Measurements from ENCODE around the gene SOS2.

SOS2 gene

GRCh38 chr14:50107850-50108249 is 123.5 kb downstream of the SOS2 start:
- Histone ChIP-seq H3K4me1 (ENCODE audit: insufficient read depth, low read length, poor library complexity, severe bottlenecking) (peaks cover 4% of the 10 kb centered on the region), H3K36me3 (ENCODE audit: insufficient read depth, low read length) (peaks cover 26% of the 10 kb centered on the region; the same call in 1 of the 2 replicates), H3K9me2 (replicated peaks; ENCODE audit: low read depth, low read length) (no peaks in the 10 kb centered on the region), H3K9ac (ENCODE audit: low read depth, low read length, poor library complexity, severe bottlenecking) (no peak overlapping the region), H3K9me3 (ENCODE audit: insufficient read depth, low read depth, low read length) (no peaks in the 10 kb centered on the region), H3K27me3 (ENCODE audit: insufficient read depth, low read length, poor library complexity, severe bottlenecking) (no peaks in the 10 kb centered on the region), H3K79me2 (ENCODE audit: insufficient read depth, low read length) (peaks cover 7% of the 10 kb centered on the region; the same call in 1 of the 2 replicates), H3K4me3 (ENCODE audit: low read length, poor library complexity, severe bottlenecking) (no peak overlapping the region), H4K20me1 (ENCODE audit: insufficient read depth, low read length, poor library complexity, severe bottlenecking) (no peaks in the 10 kb centered on the region), H2AFZ (ENCODE audit: low read length) (no peak overlapping the region), H3K4me2 (ENCODE audit: low read depth, low read length, poor library complexity, severe bottlenecking) (no peak overlapping the region), H3F3A (ENCODE audit: low read depth) (0 out of 2 replicates have a peak, but pooled peaks cover 2% of the 10 kb centered on the region)
- TF ChIP-seq EZH2phosphoT487 (IDR thresholded peaks at IDR 0.05; ENCODE audit: borderline replicate concordance) = no peak
- no peak for TF ChIP-seq CTCF (conservative IDR thresholded peaks at IDR 0.05; ENCODE audit: low read length)

DNA sequence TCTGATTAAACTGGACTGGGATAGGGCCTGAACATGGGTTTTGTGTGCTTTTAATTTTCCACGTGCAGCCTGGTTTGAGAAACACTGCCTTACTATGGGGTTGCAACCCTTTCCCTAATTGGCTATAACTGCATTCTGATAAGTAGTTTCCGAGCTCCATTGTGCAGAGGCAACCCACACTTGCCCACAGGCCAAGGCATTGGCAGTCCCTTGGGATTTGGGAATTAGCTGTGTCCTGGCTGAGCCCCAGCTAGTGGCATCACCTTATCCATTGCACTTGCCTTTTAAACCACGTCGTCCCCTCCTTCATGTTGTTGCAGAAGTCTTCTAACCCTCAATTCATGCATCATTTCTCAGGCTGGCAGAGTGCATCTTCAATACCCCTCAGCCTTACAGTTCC is 125.2 kb downstream of the SOS2 start:
- Histone ChIP-seq H3K9ac (ENCODE audit: low read depth, low read length, poor library complexity, severe bottlenecking) (no peak overlapping the region), H4K20me1 (ENCODE audit: insufficient read depth, low read length, poor library complexity, severe bottlenecking) (no peaks in the 10 kb centered on the region), H3K27me3 (ENCODE audit: insufficient read depth, low read length, poor library complexity, severe bottlenecking) (no peaks in the 10 kb centered on the region), H3F3A (ENCODE audit: low read depth) (0 out of 2 replicates have a peak, but pooled peaks cover 3% of the 10 kb centered on the region), H2AFZ (ENCODE audit: low read length) (no peak overlapping the region), H3K9me3 (ENCODE audit: insufficient read depth, low read depth, low read length) (no peaks in the 10 kb centered on the region), H3K4me2 (ENCODE audit: low read depth, low read length, poor library complexity, severe bottlenecking) (no peak overlapping the region), H3K4me3 (ENCODE audit: low read length, poor library complexity, severe bottlenecking) (no peak overlapping the region), H3K79me2 (ENCODE audit: insufficient read depth, low read length) (no peaks in the 10 kb centered on the region), H3K9me2 (replicated peaks; ENCODE audit: low read depth, low read length) (no peaks in the 10 kb centered on the region), H3K36me3 (ENCODE audit: insufficient read depth, low read length) (peaks cover 17% of the 10 kb centered on the region; the same call in 1 of the 2 replicates), H3K4me1 (ENCODE audit: insufficient read depth, low read length, poor library complexity, severe bottlenecking) (peaks cover 4% of the 10 kb centered on the region)
- no peak for TF ChIP-seq CTCF (conservative IDR thresholded peaks at IDR 0.05; ENCODE audit: low read length)
- TF ChIP-seq EZH2phosphoT487 (IDR thresholded peaks at IDR 0.05; ENCODE audit: borderline replicate concordance) = no peak

- H3K4me3 ChIP-seq (ENCODE audit: low read length, poor library complexity, severe bottlenecking) = no peak overlapping the region
- no peaks in the 10 kb centered on the region; the same call in 1 of the 2 replicates for H3K36me3 ChIP-seq (ENCODE audit: insufficient read depth, low read length)
- H3K79me2 ChIP-seq (ENCODE audit: insufficient read depth, low read length) = no peaks in the 10 kb centered on the region
- 0 out of 2 replicates have a peak, but pooled peaks cover 3% of the 10 kb centered on the region for H3F3A ChIP-seq (ENCODE audit: low read depth)
- no peak overlapping the region for H3K9ac ChIP-seq (ENCODE audit: low read depth, low read length, poor library complexity, severe bottlenecking)
- H3K9me2 ChIP-seq (replicated peaks; ENCODE audit: low read depth, low read length) = no peaks in the 10 kb centered on the region
- no peaks in the 10 kb centered on the region for H4K20me1 ChIP-seq (ENCODE audit: insufficient read depth, low read length, poor library complexity, severe bottlenecking)
- peaks cover 4% of the 10 kb centered on the region for H3K4me1 ChIP-seq (ENCODE audit: insufficient read depth, low read length, poor library complexity, severe bottlenecking)
- H3K27me3 ChIP-seq (ENCODE audit: insufficient read depth, low read length, poor library complexity, severe bottlenecking) = no peaks in the 10 kb centered on the region
- TF ChIP-seq CTCF (conservative IDR thresholded peaks at IDR 0.05; ENCODE audit: low read length) = no peak
- no peaks in the 10 kb centered on the region for H3K9me3 ChIP-seq (ENCODE audit: insufficient read depth, low read depth, low read length)
- no peak overlapping the region for H3K4me2 ChIP-seq (ENCODE audit: low read depth, low read length, poor library complexity, severe bottlenecking)
- H2AFZ ChIP-seq (ENCODE audit: low read length) = no peak overlapping the region
Observed at GRCh38 chr14:50103558-50103957, 127.8 kb downstream of the SOS2 start.

Data from Loucy (cell line).